ENCODE measurements around the gene HOXA7.

- no peak for TF ChIP-seq POLR2A (IDR thresholded peaks at IDR 0.05)
- TF ChIP-seq, protein P1, sequence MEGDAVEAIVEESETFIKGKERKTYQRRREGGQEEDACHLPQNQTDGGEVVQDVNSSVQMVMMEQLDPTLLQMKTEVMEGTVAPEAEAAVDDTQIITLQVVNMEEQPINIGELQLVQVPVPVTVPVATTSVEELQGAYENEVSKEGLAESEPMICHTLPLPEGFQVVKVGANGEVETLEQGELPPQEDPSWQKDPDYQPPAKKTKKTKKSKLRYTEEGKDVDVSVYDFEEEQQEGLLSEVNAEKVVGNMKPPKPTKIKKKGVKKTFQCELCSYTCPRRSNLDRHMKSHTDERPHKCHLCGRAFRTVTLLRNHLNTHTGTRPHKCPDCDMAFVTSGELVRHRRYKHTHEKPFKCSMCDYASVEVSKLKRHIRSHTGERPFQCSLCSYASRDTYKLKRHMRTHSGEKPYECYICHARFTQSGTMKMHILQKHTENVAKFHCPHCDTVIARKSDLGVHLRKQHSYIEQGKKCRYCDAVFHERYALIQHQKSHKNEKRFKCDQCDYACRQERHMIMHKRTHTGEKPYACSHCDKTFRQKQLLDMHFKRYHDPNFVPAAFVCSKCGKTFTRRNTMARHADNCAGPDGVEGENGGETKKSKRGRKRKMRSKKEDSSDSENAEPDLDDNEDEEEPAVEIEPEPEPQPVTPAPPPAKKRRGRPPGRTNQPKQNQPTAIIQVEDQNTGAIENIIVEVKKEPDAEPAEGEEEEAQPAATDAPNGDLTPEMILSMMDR (IDR thresholded peaks at IDR 0.05): no peak
These were observed 26.6 kb upstream of the HOXA7 start for GRCh38 chr7:27182861-27183681.
